Measurements from ENCODE around the gene GBX1.

DNA sequence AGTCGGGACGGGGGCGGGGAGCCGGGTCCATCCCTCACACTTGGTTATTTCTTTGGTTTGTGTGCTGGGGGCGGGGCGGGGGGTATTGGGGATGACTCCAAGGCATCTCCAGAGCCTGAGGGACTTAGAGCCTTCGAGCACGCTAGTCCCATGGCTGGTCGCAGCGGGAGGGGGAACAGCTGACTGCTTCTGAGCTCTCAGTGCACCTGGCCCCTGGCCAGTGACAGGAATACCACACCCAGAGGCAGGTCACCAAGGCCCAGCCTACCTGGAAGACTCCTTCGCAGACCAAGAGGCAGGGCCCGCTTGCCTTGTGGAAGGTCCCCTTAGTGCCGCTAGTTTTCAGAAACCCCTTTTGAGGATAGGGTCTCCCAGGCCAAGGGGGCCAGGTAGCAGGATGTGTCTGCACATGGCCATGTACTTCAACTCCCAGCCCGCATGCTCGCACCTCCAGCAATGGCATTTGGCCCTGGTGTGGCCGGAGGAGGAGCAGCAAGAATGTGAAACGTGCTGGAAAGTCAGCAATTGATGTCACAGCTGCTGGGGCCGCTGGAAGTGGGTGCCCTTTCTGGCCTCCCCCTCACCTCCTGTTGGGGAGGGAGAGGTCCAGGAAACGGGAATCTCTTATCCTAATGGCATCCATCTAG lies 40.9 kb downstream of the GBX1 start:
- TF ChIP-seq, protein P1, sequence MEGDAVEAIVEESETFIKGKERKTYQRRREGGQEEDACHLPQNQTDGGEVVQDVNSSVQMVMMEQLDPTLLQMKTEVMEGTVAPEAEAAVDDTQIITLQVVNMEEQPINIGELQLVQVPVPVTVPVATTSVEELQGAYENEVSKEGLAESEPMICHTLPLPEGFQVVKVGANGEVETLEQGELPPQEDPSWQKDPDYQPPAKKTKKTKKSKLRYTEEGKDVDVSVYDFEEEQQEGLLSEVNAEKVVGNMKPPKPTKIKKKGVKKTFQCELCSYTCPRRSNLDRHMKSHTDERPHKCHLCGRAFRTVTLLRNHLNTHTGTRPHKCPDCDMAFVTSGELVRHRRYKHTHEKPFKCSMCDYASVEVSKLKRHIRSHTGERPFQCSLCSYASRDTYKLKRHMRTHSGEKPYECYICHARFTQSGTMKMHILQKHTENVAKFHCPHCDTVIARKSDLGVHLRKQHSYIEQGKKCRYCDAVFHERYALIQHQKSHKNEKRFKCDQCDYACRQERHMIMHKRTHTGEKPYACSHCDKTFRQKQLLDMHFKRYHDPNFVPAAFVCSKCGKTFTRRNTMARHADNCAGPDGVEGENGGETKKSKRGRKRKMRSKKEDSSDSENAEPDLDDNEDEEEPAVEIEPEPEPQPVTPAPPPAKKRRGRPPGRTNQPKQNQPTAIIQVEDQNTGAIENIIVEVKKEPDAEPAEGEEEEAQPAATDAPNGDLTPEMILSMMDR (IDR thresholded peaks at IDR 0.05): no peak
- TF ChIP-seq POLR2A (IDR thresholded peaks at IDR 0.05) (no peak), POLR2AphosphoS5 (IDR thresholded peaks at IDR 0.05) (no peak), EP300 (IDR thresholded peaks at IDR 0.05) (no peak)

Data from suprapubic skin (tissue), 4 donors.